Activated T-cell treated with anti-CD3 and anti-CD28 coated beads, Interleukin-2, amount 50 U/mL, for 72 hours (primary cell): Measurements from ENCODE around the gene SGMS1. TPM values are rescaled to one million over a fixed set of nuclear protein-coding genes. Genes with fewer than 3 reads are reported as not detected.
"Not testable (repeated sequence)": the region's sequence is repeated elsewhere in the genome, so short reads cannot be mapped to it uniquely, and the experiment has no call there.

ENCODE experiments used
- ATAC-seq, 2 donors: fragments of 150-1000 bp; cut with Tn5 transposase; replicated peaks in 1 of 2; 2 replicates each; pipeline ENCODE4 v1.10.0; 2021; ENCODE audit warnings: moderate library complexity in 2 of 2, mild to moderate bottlenecking in 1 of 2
- DNase-seq, 2 donors: peaks; one replicate each; pipeline ENCODE4 v3.0.0; 2021 to 2022; ENCODE audit warnings: mixed read lengths in 1 of 2
- H3K27ac Mint-ChIP-seq: one replicate; pipeline ENCODE4 v1.8.0; 2022; ENCODE audit warnings: mild to moderate bottlenecking, moderate library complexity, mixed read lengths
- H3K27me3 Mint-ChIP-seq: one replicate; pipeline ENCODE4 v1.8.0; 2022; ENCODE audit warnings: low read depth, mixed read lengths
- H3K36me3 Mint-ChIP-seq, 2 donors: one replicate each; pipeline ENCODE4 v1.8.0; 2022; ENCODE audit warnings: mixed read lengths in 2 of 2, mild to moderate bottlenecking in 1 of 2; ENCODE audit not compliant: insufficient read depth in 2 of 2
- H3K4me1 Mint-ChIP-seq: one replicate; pipeline ENCODE4 v1.8.0; 2022; ENCODE audit warnings: low read depth, mixed read lengths
- H3K4me3 Mint-ChIP-seq, 2 donors: one replicate each; pipeline ENCODE4 v1.8.0; 2022; ENCODE audit warnings: mild to moderate bottlenecking in 2 of 2, mixed read lengths in 2 of 2, moderate library complexity in 2 of 2
- H3K9me3 Mint-ChIP-seq, 2 donors: one replicate each; pipeline ENCODE4 v1.8.0; 2022; ENCODE audit warnings: mixed read lengths in 2 of 2
- total RNA-seq, 2 donors: library from RNA; stranded (reverse); gene quantifications; one replicate each; pipeline ENCODE4 v1.2.3, GENCODE V29; 2022

Gene SGMS1
- total RNA-seq, 2 donors from 2014 or later, result 8.9 to 9.7 TPM

GRCh38 chr10:50381642-50382041 lies 242.1 kb downstream of the SGMS1 start:
- peaks cover 0 to 4% of the 10 kb centered on the region in 2 donors for H3K36me3 Mint-ChIP-seq
- H3K4me1 Mint-ChIP-seq, result no peaks in the 10 kb centered on the region
- DNase-seq (no peak), ATAC-seq (no peak)
- H3K27ac Mint-ChIP-seq, result no peak overlapping the region
- H3K27me3 Mint-ChIP-seq, result no peaks in the 10 kb centered on the region
- H3K4me3 Mint-ChIP-seq, result no peak overlapping the region
- H3K9me3 Mint-ChIP-seq, result no peaks in the 10 kb centered on the region

GRCh38 chr10:50379616-50380015 lies 244.1 kb downstream of the SGMS1 start:
- DNase-seq (no peak), ATAC-seq (no peak)
- Mint-ChIP-seq H3K27me3 (no peaks in the 10 kb centered on the region), H3K36me3 (peaks cover 0 to 4% of the 10 kb centered on the region in 2 donors), H3K4me3 (no peak overlapping the region), H3K4me1 (no peaks in the 10 kb centered on the region), H3K9me3 (no peaks in the 10 kb centered on the region), H3K27ac (no peak overlapping the region)

- Mint-ChIP-seq H3K36me3 (peaks cover 0 to 4% of the 10 kb centered on the region in 2 donors), H3K4me1 (no peaks in the 10 kb centered on the region), H3K9me3 (no peaks in the 10 kb centered on the region), H3K27ac (no peak overlapping the region), H3K27me3 (no peaks in the 10 kb centered on the region), H3K4me3 (no peak overlapping the region)
- no peak for ATAC-seq
- no peak for DNase-seq
Observed at GRCh38 chr10:50375745-50376144, 248.0 kb downstream of the SGMS1 start.

GRCh38 chr10:50375051-50375452 lies 248.7 kb downstream of the SGMS1 start:
- Mint-ChIP-seq H3K36me3 (peaks cover 0 to 4% of the 10 kb centered on the region in 2 donors), H3K4me3 (no peak overlapping the region), H3K27me3 (no peaks in the 10 kb centered on the region), H3K4me1 (no peaks in the 10 kb centered on the region), H3K27ac (no peak overlapping the region), H3K9me3 (no peaks in the 10 kb centered on the region)
- no peak for ATAC-seq
- DNase-seq, result no peak

GRCh38 chr10:50373821-50374501 lies 249.8 kb downstream of the SGMS1 start:
- H3K27me3 Mint-ChIP-seq, result no peaks in the 10 kb centered on the region
- H3K4me3 Mint-ChIP-seq, result no peak overlapping the region
- peaks cover 0 to 4% of the 10 kb centered on the region in 2 donors for H3K36me3 Mint-ChIP-seq
- no peaks in the 10 kb centered on the region for H3K9me3 Mint-ChIP-seq
- ATAC-seq (no peak), DNase-seq (no peak)
- H3K27ac Mint-ChIP-seq, result no peak overlapping the region
- no peaks in the 10 kb centered on the region for H3K4me1 Mint-ChIP-seq

GRCh38 chr10:50369931-50370330 lies 253.8 kb downstream of the SGMS1 start:
- peaks cover under 1% of the 10 kb centered on the region for H3K4me1 Mint-ChIP-seq
- no peak for DNase-seq
- no peak overlapping the region for H3K4me3 Mint-ChIP-seq
- H3K27me3 Mint-ChIP-seq, result no peaks in the 10 kb centered on the region
- no peak for ATAC-seq
- H3K36me3 Mint-ChIP-seq, result peaks cover 0 to 2% of the 10 kb centered on the region in 2 donors
- H3K9me3 Mint-ChIP-seq, result no peaks in the 10 kb centered on the region
- H3K27ac Mint-ChIP-seq, result no peak overlapping the region

- Mint-ChIP-seq H3K4me1 (peaks cover 17% of the 10 kb centered on the region), H3K27ac (no peak overlapping the region), H3K9me3 (peaks cover 0 to 2% of the 10 kb centered on the region in 2 donors), H3K27me3 (no peaks in the 10 kb centered on the region), H3K36me3 (peaks cover 3 to 5% of the 10 kb centered on the region in 2 donors), H3K4me3 (no peak overlapping the region)
- ATAC-seq, result peak in 1 of 2 donors; percentile 30
- DNase-seq, result peak; percentile 4 to 6
Observed at GRCh38 chr10:50367732-50368131, 256.0 kb downstream of the SGMS1 start.

GRCh38 chr10:50366421-50366820 lies 257.3 kb downstream of the SGMS1 start:
- H3K27me3 Mint-ChIP-seq, H3K9me3 Mint-ChIP-seq, ATAC-seq, H3K4me3 Mint-ChIP-seq, H3K36me3 Mint-ChIP-seq, DNase-seq, H3K27ac Mint-ChIP-seq: not testable (repeated sequence)
- peaks cover 20% of the 10 kb centered on the region for H3K4me1 Mint-ChIP-seq

- peaks cover 20% of the 10 kb centered on the region for H3K4me1 Mint-ChIP-seq
- not testable (repeated sequence) for H3K36me3 Mint-ChIP-seq, H3K4me3 Mint-ChIP-seq, DNase-seq, H3K9me3 Mint-ChIP-seq, ATAC-seq, H3K27ac Mint-ChIP-seq, H3K27me3 Mint-ChIP-seq
Observed at GRCh38 chr10:50364730-50365129, 259.0 kb downstream of the SGMS1 start.

- Mint-ChIP-seq H3K9me3 (peaks cover 3% of the 10 kb centered on the region in 2 donors), H3K4me1 (peaks cover 20% of the 10 kb centered on the region), H3K27me3 (no peaks in the 10 kb centered on the region), H3K4me3 (no peak overlapping the region), H3K36me3 (peaks cover 6 to 7% of the 10 kb centered on the region in 2 donors), H3K27ac (peak overlapping the region; percentile 80)
- DNase-seq (no peak), ATAC-seq (no peak)
Observed at GRCh38 chr10:50362547-50363125, 261.1 kb downstream of the SGMS1 start.

GRCh38 chr10:50361946-50362345 lies 261.8 kb downstream of the SGMS1 start:
- DNase-seq, result no peak
- Mint-ChIP-seq H3K4me1 (peaks cover 20% of the 10 kb centered on the region), H3K27ac (peak overlapping the region; percentile 61), H3K4me3 (no peak overlapping the region), H3K27me3 (no peaks in the 10 kb centered on the region), H3K36me3 (peaks cover 5 to 7% of the 10 kb centered on the region in 2 donors), H3K9me3 (peaks cover 3% of the 10 kb centered on the region in 2 donors)
- no peak for ATAC-seq

GRCh38 chr10:50360077-50360850 lies 263.5 kb downstream of the SGMS1 start:
- no peak overlapping the region for H3K4me3 Mint-ChIP-seq
- ATAC-seq, result no peak
- H3K9me3 Mint-ChIP-seq, result peaks cover 3% of the 10 kb centered on the region in 2 donors
- DNase-seq, result no peak
- H3K27ac Mint-ChIP-seq, result no peak overlapping the region
- peaks cover 7 to 9% of the 10 kb centered on the region in 2 donors for H3K36me3 Mint-ChIP-seq
- H3K27me3 Mint-ChIP-seq, result no peaks in the 10 kb centered on the region
- H3K4me1 Mint-ChIP-seq, result peaks cover 20% of the 10 kb centered on the region

- no peak for DNase-seq
- no peak overlapping the region for H3K27ac Mint-ChIP-seq
- H3K27me3 Mint-ChIP-seq, result no peaks in the 10 kb centered on the region
- H3K9me3 Mint-ChIP-seq, result peaks cover 4 to 7% of the 10 kb centered on the region in 2 donors
- peaks cover 4 to 14% of the 10 kb centered on the region in 2 donors for H3K36me3 Mint-ChIP-seq
- no peak for ATAC-seq
- no peak overlapping the region for H3K4me3 Mint-ChIP-seq
- H3K4me1 Mint-ChIP-seq, result peaks cover 16% of the 10 kb centered on the region
Observed at GRCh38 chr10:50358925-50359687, 264.6 kb downstream of the SGMS1 start.
